T-helper 1 cell (primary cell): Measurements from ENCODE around the gene CRACDL.

ENCODE experiments used
- DNase-seq, 5 donors: peaks; one replicate each; pipeline ENCODE4 v3.0.0-alpha.2; 2012 to 2020

The CRACDL gene

DNA sequence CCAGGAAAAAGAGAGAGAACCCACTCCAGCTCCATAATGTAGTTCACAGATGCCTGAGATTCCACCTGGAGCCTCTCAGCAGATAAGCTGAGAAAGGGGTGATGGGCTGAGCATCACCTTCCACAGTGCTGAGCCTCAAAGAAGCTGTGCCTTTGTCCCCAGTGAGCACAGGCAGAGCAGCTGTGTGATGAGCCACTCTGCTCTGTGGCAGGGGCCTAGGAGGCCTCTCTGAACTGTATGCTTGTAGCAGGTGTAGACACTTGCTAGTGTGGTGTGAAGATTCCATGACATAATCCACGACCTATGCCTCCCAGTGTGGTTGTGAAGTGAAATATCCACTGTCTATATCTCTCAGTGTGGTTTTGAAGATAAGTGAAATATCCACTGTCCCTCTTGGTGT, 134.7 kb downstream of the CRACDL start:
- no peak for DNase-seq

DNA sequence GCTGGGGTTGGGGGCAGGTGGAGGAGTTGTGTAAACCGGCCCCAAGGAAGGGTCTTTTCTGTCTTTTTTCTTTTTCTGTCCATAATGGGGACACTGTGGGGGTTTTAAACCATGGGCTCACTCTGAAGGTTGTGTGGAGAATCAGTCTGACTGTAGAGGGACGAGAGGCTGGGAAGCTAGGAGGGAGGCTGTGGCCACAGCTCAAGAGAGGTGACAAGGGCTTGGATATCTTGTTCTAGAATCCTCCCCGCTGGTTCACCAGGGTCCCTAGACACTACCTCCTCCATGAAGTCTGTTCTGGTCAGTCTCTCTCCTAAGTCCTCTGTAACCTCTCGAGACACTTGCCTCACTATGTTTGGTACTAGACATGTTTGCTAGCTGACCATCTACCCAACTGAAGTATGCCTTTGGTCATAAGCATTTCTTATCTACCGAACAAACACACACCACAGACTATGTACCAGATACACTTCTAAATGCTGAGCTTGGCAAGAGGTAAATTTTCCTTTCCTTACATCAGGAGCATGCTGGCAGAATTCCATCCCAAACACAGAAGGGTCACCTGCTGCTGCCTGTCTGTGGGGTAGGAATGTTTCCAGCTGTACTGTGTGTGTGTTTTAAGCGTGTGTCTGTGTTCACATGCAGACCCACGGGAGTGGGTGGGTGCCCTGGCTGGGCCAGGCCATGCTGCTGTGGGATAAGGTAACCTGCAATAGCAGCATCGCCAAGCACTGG, 135.5 kb downstream of the CRACDL start:
- no peak for DNase-seq

DNA sequence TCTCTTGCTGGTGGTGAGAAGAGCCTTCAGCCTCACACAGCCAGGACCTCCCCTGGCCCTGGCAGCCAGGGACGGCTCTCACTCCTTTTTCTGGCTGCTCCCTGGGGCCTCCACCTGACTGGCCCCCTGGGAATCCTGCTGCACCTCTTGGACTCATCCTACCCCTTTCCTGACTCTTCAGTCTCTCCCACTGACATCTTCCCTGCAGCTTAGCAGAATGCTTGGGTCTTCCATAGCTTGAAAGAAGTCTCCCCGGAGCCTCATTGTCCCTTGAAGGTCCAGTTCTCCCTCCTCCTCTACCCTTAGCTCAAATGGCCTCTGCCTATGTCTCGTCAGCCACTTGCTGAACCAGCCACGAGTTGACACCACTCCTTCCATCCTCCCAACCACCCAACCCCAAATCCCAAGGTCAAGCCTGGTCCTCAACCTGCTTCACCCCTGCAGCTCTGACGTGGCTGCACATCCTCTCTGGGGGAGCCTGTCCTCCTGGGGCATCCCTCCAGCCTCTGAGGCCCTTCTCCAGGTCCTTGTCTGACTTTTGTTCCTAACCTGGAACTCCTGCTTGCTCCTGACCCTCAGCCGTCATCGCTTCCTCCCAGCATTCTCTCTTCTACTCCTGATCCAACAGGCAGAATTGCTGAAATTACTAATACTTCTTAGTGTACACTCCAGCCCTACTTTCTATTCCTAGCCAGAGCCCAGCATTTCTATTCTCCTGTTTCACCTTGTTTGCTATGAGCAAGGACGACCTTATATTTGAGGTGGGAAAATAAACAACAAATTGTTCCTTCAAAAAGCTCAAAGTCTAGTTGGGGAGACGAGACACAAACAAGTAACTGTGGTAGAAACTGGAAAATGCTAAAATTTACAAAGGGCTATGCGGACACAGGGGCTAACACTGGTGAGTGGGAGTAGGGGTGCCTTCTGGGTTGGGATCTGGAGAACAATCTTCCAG, 136.4 kb downstream of the CRACDL start:
- DNase-seq, result no peak

DNA sequence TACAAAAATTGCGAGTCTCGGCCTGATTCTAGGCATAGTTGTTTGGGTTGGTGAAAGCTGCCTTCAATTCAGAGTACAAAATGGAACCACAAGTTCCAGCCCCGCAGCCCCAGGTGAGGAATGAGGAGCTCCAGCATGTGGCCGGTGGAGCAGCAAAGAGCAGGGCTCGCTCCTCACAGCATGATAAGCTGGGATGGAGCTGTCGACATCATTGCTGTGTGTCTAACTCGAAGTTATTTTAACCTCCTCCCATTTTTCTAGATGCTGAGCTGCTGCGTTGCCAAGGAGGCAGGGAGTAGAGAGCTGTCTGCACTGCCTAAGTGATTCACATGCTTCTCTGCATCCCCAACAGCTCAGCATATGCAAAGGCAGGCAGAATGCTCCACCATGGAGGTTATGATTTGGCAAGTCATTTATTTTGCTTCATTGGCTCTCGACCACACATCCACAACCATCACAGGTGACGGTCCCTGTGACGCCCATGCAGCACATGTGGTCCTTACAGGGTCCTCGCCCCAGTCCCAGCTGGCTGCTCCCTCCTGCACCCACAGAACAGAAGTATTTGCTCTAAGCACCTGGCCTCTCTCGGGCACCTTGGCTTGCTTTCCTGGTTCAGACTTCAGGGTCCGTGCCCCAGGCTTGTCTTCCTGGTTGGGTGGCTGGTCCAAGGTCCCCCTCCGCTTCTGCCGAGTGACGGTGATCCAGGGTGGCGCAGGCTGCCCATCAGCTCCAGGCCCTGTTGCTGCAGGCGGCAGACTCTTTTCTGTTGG, 139.1 kb downstream of the CRACDL start:
- DNase-seq, result no peak

DNA sequence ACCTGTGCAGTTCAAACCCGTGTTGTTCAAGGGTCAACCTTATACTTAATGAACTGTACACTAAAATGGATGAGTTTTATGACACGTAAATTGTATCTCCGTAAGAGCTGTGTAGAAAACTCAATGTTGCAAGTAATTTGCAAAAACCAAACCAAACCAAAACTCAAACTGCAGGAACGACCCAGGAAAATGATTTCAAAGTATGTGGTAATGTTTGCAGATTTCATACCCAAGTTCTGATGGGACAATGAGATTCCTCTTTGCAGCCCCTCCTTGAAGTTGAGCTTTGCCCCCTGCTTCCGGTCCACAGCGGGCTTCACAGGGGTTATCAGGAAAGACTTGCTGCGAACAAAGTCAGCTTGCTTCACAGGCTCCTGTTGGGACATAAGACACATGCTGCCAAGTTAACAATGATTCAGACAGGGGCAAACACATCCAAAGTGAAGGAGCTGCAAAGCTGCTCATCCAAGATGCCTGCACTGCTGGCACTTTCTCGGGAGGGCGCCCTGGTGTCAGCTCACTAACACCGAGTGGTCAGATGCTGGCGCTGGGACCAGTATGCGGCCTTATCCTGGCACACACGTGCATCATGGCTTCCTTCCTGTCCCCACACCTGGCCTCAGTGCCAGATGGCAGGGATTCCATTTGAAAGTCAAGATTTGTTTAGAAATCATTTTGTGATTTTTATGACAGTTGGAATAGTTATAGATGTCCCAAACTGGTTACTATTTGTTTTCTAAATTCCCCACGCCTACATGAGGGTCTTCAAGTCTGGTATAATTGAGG, 139.9 kb downstream of the CRACDL start:
- DNase-seq, result no peak

DNA sequence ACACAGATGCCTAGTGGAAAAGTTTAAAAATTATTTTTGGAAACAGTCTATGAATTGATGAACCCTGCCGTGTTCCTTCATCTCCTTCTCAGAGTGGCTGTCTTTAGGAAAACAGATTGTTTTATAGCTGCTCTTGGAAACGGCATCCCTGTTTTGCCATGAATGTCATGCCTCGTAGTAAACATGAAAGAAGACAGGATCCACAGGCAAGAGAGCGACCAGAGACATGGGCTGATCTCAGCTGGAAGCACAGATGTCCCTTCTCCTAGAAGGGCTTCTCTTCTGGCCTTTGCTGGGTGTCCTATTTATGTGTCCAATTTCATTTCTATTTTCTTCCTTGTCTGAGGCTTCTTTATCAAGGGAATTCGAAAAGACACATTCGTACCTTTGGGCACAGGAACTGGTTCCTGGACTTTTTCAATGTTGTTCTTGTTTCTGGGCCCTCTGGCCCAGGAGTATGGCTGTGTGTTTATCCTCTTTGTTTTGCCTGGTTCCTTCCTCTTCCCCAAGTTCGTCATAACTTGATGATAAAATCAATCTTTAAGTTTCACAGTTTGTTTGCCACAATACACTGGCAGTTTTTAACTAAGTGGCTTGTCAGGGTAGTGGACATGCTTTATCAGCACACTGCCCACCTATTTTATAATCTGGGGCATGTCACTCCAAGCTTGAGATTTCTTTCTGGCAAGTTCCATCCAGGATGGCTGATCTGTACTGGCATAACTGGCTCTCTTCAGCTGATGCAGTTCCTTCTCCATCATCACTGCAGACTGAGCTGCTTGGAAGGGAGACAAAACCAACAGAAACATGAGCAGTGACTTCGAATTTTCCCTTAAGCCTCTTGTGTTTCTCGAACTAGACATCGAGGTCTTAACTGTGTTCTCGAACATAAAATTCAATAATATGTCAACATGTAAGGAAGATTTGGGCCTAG, 141.9 kb downstream of the CRACDL start:
- DNase-seq, result no peak

DNA sequence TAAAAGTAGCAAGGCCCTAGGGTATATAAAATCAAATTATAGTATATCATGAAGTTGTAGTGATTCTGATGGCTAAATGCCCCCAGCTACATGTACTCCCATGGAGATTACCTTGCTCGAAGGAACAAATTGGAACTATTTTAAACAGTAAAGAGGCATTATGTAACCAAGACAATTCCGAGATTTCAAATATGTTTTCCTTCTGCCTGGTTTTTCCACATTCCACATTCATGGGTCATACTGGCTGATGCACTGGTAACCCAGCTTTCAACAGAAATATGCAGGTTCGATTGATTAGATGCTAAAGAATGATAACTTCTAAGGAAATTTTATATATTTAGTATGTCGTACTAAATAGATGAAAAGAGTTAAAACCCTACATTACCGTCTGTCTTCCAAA, 142.8 kb downstream of the CRACDL start:
- no peak for DNase-seq

DNA sequence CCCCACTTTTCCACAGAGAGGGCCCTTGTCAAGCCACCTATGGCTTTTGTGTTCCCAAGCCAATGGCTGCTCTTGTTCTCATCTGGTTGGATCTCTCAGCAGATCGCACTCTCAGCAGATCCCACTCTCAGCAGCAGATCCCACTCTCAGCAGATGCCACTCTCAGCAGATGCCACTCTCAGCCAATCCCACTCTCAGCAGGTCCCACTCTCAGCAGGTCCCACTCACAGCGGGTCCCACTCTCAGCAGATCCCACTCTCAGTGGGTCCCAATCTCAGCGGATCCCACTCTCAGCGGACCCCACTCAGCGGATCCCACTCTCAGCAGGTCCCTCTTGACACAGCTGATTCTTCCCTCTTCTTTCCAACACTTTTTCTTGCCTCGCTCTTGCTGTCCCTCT, 145.8 kb downstream of the CRACDL start:
- DNase-seq, result no peak

DNA sequence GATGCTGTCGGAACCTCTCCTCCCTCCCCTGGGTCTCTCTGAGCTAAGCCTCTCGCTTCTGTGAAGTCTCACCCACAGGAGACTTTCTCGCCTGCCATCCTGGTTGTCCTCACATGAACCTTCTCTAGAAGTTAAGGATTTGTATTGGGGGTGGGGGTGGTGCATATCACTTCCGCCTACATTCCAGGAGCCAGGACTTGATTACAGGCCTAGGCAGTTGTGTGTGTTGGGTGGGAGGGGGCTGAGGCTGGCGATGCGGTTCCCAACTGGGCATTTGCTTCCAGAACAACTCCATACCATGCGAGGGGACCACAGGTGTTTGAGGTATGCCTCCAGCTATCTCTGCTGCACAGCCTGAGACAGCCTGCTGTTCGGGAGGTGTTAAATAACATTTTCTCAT, 148.3 kb downstream of the CRACDL start:
- DNase-seq, result no peak

DNA sequence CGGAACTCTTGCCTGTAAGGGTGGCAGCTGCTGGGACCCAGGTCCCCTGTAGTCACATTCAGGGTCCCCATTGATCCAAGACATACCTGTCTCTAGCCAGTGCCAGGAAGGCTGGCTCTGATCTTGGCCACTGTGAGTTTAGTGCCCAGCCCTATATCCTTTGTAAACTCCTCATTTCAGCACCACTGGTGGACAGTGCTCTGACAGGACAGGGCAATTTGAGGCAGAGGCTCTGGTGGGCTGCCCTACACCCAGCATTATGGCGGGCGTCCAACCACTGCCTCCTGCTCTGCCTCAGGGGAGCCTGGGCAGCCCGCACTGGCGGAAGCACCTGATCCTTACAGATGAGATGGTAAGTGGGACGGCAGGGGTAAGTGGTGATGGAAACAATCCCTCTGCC, 149.8 kb downstream of the CRACDL start:
- no peak for DNase-seq

DNA sequence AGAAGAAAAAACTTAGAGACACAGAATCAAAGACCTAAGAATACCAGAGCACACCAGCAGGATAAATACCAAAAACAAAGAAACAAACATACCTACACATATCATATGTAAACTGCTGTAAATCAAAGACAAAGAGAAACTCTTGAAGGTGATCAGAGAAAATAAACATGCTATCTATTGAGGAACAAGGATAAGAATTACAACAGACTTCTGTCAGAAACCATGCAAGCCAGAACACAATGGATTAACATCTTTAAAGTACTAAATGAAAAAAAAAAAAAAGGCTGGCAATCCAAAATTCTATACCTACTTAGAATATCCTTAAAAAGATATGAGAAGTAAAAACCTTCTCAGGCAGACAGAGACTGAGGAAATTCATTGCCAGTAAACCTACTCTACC, 153.5 kb downstream of the CRACDL start:
- no peak for DNase-seq

DNA sequence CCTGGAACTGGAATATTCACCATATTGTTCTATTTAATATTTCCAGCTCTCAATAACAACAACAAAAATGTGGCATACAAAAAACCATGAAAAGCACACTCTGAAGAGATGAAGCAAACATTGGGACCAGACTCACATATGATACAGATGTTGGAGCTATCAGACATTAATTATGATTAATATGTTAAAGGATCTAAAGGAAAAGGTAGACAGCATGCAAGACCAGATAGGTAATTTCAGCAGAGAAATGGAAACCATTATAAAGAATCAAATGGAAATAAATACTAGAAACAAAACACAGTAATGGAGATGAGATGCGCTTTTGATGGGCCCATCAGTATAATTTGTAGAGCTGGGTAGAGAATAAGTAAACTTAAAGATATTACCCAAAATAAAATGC, 154.2 kb downstream of the CRACDL start:
- DNase-seq, result no peak

DNA sequence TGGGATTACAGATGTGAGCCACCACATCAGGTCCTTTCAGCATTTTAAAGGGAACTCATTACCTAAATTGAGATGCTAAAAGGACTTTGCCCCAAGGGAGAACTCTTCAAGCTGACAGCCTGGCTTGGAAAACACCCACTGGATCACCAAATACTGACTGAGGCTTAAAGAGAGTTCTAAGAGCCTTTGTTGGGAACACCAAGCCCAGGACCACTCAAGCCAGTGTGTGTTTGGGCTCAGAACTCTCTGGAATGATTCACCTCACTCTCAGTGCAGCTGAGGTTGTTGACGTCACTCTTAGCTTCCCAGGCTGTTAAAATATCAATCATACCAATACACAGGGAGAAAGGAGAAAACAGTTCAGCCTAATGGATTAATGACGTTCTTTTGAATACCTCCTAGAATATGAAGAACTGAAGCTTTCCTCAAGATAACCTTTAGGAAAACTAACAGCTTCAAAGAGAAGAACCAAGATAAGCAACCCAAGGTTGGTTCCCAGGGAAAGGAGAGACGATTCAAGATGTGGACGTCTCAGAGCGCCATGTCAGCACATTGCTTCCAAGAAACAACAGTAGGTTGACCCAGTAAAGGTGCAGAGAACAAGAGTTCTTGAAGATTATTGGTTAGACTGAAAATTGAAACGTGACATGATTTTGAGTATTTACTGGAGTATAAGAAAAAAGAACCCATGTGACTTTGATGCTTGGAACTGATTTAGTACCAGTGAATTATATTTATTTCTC, 157.1 kb downstream of the CRACDL start:
- no peak for DNase-seq

DNA sequence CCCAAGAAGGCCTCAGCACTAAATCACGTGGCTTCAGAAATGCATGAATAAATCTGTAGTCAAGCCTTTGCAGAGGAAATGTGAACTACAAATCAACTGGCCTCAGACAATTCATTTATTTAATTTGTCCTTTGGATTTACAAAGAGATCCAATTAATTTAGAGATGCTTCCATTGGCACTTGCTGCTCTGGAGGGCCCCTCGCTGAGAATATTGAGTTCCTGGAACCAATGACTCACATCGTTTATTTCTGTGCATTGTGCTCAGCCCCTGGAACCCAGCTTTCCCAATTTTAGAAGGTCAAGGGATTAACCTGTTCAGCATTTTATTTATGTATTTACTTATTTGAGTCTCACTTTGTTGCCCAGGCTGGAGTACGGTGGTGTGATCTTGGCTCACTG, 157.9 kb downstream of the CRACDL start:
- no peak for DNase-seq

DNA sequence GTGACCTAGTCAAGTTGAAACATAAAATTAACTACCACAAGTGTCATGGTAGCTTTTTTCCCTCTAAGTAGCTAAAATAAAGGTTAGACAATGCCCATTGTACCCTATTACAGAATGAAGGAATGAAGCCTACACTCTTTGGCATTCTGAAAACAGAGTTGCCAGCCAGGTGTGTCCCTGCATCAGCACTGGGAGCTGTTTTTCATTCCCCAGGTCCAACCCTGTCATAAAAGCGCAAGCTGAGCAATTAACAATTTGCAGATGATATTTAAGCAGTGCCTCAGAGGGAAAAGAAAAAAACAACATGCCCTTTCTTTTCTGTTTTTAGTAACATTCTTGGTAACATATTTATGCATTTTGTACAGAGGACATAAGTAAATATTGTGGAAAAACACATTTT, 158.3 kb downstream of the CRACDL start:
- DNase-seq, result no peak

DNA sequence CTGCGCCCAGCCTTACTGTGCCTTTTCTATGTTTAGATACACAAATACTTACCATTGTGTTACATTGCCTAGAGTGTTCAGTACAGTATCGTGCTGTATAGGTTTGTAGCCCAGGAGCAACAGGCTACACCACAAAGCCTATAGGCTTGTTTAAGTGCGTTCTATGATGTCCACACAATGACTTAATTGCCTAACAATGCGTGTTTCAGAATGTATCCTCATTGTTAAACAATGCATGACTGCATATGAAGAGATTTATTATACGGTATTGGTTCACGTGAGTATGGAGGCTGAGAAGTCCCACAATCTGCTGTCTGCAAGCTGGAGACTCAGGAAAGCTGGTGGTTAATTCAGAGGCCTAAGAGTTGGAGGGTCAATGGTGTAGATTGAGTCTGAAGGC, 158.9 kb downstream of the CRACDL start:
- DNase-seq, result no peak

DNA sequence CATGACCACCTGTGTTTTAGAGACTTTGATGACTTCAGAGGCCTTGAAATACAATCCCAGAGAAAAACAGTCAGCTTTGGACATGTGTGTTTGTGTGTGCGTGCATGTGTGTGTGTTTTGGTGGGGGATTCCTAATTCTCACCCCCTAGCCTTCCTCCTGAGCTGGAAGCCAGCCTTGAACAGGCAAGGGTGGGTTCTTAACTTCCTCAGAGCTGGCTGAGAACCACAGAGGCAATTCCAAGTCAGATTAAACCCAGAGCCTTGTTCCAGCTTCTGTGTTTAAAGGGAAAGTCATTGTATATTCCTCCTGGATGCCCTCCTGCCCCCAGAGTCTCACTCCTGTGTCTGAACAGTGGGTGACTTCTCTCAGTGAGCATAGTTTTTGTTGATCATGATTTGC, 159.9 kb downstream of the CRACDL start:
- no peak for DNase-seq

DNA sequence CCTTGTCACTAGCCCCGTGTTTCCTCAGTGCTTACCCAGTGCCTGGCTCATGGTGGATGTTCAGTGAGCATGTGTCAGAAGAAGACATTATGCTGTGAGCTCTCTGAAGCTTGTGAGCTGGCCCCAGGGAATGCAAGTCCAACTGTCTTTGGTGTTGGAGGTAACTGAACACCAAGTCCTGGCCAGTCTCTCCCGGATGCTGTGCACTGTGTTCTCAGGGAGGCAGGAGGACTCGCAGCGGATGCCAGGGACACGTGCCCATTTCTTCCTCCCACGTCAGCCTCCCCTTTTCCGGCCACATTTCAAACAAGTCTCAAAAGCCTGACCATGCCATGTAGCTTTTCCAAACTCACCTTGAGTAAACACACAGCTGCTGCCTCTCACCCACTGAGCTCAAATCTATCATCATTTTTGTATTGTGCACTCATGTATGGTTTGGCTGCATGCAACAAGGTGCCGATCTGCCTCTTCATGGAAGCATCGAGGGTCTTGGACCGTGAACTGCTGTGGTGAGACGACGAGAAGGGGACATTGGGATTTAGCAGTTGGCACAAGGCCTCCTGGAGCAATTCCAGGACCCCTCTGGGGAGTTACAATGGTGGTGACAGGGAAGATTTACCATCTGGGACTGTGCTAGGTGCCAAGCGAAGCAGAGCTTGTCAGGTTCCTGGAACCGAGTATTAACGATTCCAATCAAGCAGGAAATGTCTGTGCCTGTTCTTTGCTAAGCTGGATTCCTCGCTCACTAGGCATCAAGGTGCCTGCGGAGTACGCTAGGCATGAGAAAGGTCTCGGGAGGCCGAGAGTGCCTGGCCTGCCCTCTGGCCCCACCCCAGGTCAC, 160.7 kb downstream of the CRACDL start:
- no peak for DNase-seq

DNA sequence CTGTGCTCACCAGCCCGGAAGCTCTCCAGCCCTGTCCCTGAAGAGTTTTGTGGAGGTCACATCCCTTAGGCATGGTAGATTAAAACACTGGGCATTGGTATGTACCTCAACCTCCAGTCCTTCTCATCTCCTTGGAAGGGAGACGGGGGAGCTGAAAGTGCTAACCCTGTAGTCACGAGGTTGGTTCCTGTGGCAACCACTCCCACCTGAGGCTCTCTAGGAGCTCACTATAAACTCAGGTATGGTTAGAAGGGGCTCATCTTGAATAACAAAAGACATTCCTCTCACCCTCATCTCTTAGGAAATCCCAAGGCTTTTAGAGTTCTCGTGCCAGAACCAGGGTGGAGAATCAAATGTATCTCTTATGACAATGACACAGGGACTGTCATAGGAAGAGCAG, 162.1 kb downstream of the CRACDL start:
- no peak for DNase-seq

DNA sequence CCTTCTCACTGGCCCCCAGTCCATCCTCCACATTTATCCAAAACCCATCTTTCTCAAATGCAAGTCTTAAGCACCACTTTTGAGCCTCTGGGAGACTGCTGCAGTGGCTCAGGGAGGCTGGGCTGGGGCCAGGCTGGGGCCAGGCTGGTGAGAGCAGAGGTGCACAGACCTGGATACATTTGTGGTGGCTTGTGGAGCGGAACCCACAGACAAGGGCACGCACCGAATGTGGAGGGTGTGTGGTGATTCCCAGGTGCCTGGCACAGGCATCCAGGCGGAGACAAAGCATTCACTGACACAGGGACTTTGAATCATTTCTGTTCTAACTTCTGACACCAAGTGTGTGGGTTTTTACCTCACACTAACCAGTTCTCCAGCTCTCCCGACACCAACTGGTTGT, 162.9 kb downstream of the CRACDL start:
- no peak for DNase-seq
